Right lobe of liver (tissue), 4 donors: ENCODE data around the gene THADA.

Source experiments
- CTCF ChIP-seq, 4 donors: fragments of 200-600 bp in 3 of 4; fragments of 450-650 bp in 1 of 4; IDR thresholded peaks; one replicate each; pipeline versions ENCODE4 v1.5.1 to v1.8.0; 2016 to 2022; ENCODE audit warnings: antibody characterized with exemption in 4 of 4, mild to moderate bottlenecking in 2 of 4
- POLR2A ChIP-seq: fragments of 450-650 bp; IDR thresholded peaks from one replicate; pipeline ENCODE4 v1.6.1; 2017; ENCODE audit warnings: antibody characterized with exemption, mild to moderate bottlenecking
- donor health status: DM: no; HTN: no; CAD: no.
- donor health status: DM: no; HTN: no; CAD: no.
- donor health status: DM: no; HTN: yes; CAD: no.

DNA sequence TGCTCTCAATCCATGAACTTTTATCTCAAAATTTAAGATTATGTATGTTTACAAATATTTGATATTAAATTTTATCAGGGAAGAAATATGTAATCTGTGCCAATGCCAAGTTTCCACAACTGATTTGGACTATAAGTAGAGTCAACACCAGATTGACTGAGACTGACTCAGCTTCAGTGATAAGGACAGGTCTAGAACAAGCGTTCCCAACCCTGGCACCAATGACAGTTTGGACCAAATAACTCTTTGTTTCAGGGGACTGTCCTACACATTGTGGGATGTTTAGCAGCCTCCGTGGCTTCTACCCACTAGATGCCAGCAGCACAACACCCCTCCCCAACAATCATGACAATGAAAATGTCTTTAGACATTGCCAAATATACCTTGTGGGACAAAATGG, 165.3 kb downstream of the THADA start:
- TF ChIP-seq CTCF (IDR thresholded peaks at IDR 0.05), result no peak
- no peak for TF ChIP-seq POLR2A
